Myocyte (in vitro differentiated cells): ENCODE measurements around the gene PIGW. TPM values are rescaled to one million over a fixed set of nuclear protein-coding genes. Genes with fewer than 3 reads are reported as not detected.

Source experiments
- DNase-seq: peaks from one replicate; pipeline ENCODE4 v3.0.0-alpha.2; 2012; ENCODE audit warnings: low read depth
- total RNA-seq: library from RNA; depleted of rRNA; stranded (reverse); fragments of >200 nt; gene quantifications from 2 replicates; pipeline ENCODE4 v1.2.3, GENCODE V29; 2014

The PIGW gene
- total RNA-seq, 1 donor from 2014 or later, result 7.2 TPM

DNA sequence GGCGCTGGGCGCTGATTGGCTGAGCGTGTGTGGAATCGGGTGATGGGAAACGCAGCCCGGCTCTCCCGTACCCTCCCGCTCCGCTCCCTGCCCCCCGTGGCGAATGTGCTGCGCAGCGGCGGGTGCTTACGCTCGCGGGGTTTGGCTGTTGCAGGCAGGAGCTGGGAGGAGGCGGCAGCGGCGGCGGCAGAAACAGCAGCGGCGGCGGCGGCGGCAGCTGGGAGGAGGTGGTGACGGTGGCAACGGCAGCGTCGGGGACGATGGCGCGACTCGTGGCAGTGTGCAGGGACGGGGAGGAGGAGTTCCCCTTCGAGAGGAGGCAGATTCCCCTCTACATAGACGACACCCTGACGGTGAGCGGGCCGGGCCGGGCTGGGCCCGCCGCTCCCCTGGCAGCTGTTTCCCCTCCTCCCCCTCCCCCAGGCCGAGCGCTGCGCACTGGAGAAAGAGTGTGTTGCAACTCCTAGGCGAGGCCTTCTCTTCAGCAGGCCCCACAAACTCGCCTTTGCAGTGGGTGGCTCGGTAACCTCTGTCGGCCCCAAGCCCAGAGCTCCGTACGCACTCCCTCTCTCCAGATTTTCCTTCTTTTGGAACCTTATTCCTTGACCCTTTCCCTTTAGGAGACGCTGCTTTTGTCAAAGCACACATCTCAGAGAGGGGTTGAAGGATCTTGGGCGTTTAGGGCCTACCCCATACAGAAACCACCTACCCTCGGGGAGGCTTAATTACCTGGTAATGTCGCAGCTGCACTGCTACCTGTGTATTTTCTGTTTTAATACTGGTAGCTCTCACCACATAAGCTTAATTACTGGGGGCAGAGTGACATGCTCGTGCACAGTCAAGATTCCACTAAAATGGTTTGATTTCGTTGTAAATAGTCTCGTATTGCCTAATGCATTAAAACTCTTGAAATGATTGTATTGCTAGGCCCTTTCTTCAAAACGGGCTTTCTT, 11.0 kb downstream of the PIGW start:
- DNase-seq, result peak; percentile 98

DNA sequence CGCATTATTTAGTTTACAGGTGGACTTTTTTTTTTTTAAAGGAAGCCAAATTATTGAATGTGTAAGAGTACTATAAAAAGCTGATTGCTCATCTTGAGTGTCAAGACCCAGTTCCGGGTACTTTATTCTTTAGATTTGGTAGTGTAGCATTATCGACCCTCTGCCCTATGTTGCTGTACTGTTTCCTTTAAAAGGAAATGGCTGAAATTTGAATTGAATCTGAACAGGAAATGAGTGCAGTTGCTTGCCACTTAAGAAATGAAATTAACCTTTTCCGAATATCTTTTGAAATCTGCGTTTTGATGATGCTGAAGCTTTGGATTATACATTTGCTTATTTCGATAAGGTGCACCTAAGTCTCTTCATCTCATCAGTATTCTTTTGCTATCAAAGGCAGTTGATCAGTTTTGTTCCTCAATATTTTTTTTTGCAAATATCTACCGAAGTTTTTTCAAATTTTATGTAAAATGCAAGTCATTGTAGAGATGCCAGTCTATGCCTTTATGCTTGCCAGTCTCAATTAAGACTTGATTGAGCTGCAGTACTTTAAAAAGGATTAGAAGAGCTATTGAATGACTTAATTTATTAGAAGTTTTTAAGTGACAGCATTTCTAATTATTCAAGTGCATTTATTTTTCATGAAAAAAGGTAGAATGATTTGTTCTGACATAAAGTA, 11.8 kb downstream of the PIGW start:
- no peak for DNase-seq

GRCh38 chr17:36547776-36548175, 13.0 kb downstream of the PIGW start:
- no peak for DNase-seq

GRCh38 chr17:36550491-36551417, 16.0 kb downstream of the PIGW start:
- no peak for DNase-seq

DNA sequence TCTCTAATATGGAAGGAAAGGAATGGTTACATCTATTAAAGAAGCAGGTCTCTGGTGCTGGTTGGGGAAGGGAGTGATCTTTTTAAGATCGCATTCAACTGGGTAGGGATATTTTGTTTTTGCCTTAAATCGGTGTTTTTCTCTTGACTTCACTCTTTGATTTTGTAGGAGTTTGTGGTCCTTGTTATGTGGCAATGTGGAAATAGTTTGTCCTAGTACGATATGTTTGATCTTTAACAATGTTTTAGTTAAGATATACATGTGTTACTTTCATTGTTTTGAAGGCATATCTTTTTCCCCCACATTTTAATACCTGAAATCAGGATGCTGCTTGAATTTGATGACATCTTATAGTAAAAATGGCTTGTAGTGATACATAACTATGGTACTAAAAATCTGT, 18.7 kb downstream of the PIGW start:
- DNase-seq, result no peak

GRCh38 chr17:36566081-36566480, 31.3 kb downstream of the PIGW start:
- DNase-seq, result no peak

DNA sequence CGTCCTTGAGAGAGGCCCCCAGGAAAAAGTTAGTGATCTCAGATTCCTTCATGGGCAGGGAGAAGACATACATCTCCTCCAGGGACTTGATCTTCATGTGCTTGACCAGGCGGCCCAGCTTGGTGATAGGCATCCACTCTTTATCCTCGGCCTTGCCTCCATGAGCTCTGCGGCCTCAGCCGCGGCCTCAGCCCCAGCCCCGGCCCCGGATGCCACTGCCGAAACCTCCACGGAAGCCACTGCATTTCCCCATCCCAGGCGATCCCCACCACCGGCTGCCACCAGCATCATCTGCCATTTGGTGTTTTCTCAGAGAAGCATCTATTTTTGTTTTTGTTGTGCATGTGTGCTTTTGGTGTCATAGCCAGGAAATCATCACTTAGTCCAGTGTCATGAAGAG, 40.2 kb downstream of the PIGW start:
- DNase-seq, result no peak

GRCh38 chr17:36576793-36577192, 42.0 kb downstream of the PIGW start:
- no peak for DNase-seq

GRCh38 chr17:36578671-36579070, 43.9 kb downstream of the PIGW start:
- no peak for DNase-seq

DNA sequence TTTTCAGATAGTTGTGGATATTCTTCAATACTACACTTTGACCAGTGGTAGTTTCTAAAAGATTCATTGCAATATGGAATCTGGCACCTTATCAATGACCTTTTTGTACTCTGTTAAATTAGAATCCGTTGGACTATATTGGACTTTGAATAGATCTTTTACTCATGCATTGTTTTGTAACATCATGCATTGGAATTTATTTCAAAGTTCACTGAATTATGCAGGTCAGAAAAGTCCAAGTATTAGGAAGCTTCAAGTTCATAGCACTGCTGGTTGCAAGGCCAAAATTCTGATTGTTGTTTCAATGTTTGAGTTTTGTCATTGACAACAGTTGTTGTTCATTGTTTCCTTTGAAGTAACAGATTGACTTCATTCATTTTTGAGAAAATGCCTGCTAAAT, 49.0 kb downstream of the PIGW start:
- DNase-seq, result no peak

GRCh38 chr17:36586138-36586537, 51.4 kb downstream of the PIGW start:
- no peak for DNase-seq

Other genes starting within 250 kb of the PIGW start
- gene TBC1D3G, start 211.1 kb upstream of the PIGW start, total RNA-seq, result not detected in 2 replicates
- gene TBC1D3H, start 146.6 kb upstream of the PIGW start, total RNA-seq, result not detected in 2 replicates
- 42.9 and 49.1 TPM in 2 replicates for gene ZNHIT3, start 48.3 kb upstream of the PIGW start, total RNA-seq
- 18.8 and 22.8 TPM in 2 replicates for gene MYO19, start 119 bp upstream of the PIGW start, total RNA-seq
- gene GGNBP2, start 9.9 kb downstream of the PIGW start, total RNA-seq, result 42.4 and 61.4 TPM in 2 replicates
- 5.7 and 7.0 TPM in 2 replicates for gene DHRS11, start 56.9 kb downstream of the PIGW start, total RNA-seq
- gene MRM1, start 66.6 kb downstream of the PIGW start, total RNA-seq, result 8.1 and 12.0 TPM in 2 replicates